ENCODE results near the gene WFS1.

The WFS1 gene

DNA sequence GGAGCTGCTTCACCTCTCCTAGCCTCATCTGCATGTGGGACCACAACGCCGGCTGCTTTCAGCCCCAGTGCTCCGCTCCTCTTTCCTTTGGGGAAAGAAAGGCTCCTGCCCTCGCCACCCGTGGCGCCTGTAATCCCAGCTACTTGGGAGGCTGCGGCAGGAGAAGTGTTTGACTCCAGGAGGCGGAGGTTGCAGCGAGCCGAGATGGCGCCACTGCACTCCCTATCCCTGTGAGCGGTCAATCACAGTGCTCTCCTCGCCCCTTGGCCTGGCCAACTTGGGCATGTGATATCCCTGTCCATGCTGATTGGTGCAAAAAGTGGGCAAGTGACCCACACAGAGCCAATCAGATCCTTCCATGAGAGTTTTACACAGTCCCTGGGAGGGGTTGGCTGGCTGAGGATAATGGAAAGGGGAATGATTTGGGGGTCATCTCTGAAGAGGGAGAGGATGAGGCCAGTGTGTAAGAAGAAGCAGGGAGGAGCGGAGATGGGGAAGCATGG is 56.2 kb downstream of the WFS1 start:
- DNase-seq (ENCODE audit: low read depth) = no peak

DNA sequence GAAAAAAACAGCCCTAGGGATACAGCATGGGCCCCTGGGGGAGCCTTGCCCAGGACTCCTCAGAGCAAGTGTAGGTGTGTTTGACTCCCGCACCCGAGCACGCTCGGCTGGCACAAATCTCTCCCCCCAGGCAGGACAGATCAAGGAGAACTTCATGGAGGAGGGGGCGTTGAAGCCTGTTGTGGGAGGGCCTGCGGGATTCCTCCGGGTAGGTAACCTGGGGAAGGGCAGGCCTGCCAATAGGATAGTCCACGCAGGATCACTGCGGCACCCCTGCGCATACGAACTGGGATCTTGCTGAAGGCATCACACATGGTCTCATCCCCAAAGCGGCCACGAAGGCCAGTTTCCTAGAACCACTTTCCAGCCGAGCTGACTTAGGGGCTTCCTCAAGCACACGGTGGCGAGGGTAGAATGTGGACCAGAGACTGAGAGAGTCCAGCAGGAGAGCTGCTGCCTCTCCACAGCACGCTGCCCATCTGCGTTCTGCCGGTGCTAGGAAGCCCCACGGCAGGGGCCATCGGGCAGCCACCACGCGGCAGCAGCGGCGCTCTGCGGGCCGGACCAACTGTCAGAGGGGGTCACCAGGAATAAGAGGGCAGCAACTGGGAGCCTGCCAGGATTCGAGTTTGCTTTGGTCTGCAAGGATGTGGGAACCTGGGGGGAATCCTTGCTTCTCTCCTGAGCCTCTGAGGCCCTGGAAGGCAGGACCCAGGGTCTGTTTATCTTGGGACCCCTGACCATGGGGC is 56.8 kb downstream of the WFS1 start:
- DNase-seq (ENCODE audit: low read depth) = no peak

- DNase-seq (ENCODE audit: low read depth) = peak; percentile 20
These were observed 57.7 kb downstream of the WFS1 start for GRCh38 chr4:6327220-6327917.

DNA sequence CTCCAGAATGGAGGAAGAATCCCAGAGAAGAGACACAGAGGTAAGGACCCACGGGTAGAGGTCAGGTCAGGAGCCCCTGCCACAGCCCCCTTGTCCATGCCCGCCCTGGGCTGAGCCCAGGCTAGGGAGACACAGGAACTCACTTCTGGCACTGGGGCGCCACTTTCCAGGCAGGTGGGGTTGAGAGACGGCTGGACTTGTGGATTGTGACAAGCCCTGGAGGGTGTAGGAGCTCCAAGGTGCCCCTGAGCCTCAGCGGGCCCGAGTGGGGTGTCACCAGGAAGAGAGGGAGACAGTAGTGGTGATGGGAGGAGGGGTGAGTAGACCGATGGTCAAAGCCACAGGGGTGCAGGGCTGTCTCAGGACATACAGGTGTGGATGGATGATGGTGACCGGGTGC is 58.9 kb downstream of the WFS1 start:
- no peak for DNase-seq (ENCODE audit: low read depth)

DNA sequence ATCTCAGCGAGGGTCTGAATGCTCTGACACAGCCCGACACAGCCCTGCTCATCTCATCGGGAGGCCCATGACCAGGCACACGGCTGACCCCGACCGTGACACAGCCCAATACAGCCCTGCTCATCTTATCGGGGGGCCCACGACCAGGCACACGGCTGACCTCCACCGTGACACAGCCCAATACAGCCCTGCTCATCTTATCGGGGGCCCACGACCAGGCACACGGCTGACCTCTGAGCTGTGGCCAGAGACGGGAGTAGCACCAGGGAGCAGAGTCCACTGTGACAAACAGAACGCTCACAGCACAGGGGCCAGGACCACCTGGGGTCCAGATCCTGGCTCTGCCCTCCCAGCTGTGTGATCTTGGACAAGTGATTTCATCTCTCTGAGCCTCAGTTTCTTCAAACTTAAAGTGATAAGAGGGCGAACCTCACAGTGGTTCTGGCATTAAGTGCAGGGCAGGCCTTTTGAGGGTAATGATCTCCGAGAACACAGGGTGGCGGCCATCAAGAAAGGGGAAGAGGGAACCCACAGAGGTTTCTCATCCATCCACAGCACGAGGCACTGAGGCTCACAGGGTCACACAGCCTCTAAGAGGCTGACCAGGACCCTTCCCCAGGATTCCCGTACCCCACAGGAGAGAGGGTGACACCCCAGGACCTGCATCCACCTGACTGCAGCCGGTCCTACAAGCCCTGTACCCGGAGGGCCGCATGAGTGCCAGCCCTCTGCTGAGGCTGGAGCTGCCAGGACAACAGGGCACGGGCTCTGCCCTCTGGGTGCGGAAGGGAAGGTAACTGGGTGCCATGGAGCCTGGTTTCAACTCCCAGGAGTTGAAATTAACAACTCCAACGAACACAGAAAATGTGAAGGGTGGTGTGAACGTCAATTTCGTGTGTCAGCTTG is 60.1 kb downstream of the WFS1 start:
- no peak for DNase-seq (ENCODE audit: low read depth)

DNA sequence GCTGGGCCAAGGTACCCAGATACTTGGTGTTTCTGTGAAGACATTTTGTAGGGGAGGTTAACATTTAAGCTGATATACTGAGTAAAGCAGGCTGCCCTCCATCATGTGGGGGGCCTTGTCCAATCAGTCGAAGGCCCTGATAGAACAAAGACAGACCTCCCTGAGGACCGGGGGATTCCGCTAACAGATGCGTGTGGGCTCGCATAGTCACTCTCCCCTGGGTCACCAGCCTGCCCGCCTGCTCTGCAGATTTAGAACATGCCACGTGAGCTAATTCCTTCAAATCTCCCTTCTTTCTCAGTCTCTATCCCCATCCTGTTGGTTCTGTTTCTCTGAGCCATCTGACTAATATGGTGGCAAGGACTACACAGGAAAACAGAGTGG is 60.7 kb downstream of the WFS1 start:
- no peak for DNase-seq (ENCODE audit: low read depth)

GRCh38 chr4:6331018-6331417 is 61.4 kb downstream of the WFS1 start:
- no peak for DNase-seq (ENCODE audit: low read depth)

DNA sequence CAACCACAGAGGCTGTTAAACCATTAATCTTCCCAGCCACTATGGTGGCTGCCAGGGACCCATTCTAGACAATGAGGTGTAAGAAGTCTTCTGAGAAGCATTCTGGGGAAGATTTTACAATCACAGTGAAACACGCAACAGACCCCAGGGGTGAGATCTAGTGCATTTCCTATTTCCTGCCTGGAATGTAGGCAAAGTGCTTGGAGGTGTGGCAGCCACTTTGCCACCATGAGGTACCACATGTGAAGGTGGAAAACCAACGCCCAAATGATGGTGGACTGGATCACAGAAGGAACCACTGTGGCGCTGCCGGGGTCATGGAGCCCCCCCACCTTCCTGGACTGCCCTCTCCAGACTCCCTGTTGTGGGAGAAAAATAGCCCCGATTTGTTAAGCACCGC is 61.8 kb downstream of the WFS1 start:
- no peak for DNase-seq (ENCODE audit: low read depth)

- no peak for DNase-seq (ENCODE audit: low read depth)
These were observed 62.5 kb downstream of the WFS1 start for GRCh38 chr4:6332042-6332668.

DNA sequence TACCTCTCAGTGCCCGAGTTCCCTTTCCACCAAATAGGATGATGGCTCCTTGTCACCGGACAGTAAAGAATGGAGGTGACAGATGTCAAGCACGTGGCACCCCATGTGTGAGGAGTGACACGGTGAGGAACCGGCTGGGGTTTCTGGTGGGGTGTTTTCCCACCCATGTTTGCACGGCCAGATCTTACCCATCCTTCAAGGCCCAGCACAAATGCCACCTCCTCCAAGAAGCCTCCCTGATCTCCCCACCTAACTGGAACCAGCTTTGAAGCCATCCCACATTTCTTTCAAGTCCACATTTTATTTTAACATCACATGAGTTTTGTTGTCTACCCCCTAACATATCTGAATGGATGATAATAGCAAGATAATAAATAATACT is 63.0 kb downstream of the WFS1 start:
- DNase-seq (ENCODE audit: low read depth) = no peak

GRCh38 chr4:6333301-6334202 is 63.9 kb downstream of the WFS1 start:
- DNase-seq (ENCODE audit: low read depth) = no peak

DNA sequence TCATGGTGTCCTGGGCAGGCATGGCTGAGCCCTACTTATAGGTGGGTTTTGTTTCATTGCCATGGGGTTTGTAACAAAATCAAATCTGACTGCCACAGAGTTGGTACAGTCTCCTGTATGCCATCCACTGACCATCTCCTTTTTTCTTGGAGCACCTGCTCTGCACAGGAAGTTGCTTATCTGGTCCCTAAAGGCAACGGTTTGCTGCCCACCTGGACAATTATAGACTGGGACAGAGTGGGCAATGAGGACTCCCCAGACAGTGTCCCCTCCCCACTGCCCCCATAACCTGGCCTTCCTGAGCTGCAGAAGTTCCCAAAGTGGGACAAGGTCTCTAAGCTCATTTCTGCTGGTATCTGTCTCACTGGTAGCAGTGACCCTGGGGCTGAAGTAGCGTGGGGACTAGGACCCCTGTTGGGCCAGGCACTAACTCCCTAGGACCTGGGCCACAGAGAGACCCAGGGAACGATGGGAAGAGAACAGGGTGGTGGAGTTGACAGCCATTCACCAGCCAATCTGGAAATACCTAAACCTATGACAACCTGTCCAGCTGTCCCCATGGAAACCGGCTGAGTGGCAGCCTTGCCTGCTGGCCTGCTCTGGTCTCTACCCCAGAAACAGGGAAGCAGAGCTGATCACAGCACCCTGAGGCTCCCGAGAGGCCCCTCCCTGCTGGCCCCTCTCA is 64.7 kb downstream of the WFS1 start:
- no peak for DNase-seq (ENCODE audit: low read depth)

- no peak for DNase-seq (ENCODE audit: low read depth)
These were observed 65.5 kb downstream of the WFS1 start for GRCh38 chr4:6335040-6335590.

DNA sequence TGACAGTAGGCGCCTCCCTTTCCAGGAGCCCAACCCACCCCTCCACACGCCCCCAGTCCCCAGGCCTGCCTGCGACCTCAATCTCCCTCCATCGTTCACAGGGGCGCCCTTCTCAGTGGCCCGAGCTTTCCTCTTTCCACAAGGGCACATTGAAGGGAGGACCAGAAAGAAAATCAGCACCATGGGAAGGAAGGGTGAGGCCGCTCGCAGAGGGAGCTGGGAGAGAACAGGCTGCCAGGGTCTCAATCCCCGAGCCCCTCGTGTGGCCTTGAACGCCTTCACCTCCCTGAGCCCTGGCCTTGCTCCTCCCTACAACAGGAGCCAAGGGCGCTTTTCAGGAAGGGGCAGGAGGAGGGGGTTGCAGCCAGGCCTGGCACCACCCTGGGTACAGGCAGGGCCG is 66.5 kb downstream of the WFS1 start:
- no peak for DNase-seq (ENCODE audit: low read depth)

GRCh38 chr4:6337331-6337935 is 67.8 kb downstream of the WFS1 start:
- DNase-seq (ENCODE audit: low read depth) = no peak

DNA sequence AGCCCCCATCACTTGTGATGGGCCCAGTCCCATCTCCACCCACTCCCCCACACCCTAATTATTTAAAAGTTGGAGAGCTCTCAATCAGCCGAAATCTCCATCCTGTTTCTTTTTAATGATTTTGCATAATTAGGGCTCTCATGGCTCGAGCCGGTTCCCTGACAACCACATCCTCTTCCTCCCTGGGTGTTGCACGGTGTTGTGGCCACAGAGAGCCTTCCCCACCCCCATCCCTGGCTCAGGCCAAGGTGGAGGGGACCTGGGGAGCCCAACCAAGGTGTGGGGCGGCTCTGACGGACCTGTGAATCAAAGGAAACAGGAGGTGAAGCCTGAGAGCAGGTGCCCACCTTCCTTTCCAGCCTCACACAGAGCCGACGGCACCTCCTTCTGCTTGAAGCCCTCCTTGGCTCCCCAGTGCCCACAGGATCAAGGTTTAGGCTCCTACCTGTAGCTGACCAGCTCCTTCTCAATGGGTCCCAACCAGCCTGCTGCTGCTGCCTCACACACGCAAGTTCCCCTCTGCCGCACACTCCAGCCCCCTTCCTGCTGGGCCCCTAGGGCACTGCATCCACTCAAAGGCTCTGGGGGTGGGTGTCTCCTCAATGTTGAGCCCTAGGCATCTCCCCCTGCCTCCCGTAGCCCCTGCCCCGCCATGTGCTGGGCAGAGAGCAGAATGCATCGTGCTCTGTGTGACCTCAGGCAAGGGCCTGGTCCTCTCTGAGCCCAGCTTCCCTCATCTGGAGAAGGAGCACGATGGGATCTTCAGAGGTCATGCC is 68.7 kb downstream of the WFS1 start:
- no peak for DNase-seq (ENCODE audit: low read depth)

DNA sequence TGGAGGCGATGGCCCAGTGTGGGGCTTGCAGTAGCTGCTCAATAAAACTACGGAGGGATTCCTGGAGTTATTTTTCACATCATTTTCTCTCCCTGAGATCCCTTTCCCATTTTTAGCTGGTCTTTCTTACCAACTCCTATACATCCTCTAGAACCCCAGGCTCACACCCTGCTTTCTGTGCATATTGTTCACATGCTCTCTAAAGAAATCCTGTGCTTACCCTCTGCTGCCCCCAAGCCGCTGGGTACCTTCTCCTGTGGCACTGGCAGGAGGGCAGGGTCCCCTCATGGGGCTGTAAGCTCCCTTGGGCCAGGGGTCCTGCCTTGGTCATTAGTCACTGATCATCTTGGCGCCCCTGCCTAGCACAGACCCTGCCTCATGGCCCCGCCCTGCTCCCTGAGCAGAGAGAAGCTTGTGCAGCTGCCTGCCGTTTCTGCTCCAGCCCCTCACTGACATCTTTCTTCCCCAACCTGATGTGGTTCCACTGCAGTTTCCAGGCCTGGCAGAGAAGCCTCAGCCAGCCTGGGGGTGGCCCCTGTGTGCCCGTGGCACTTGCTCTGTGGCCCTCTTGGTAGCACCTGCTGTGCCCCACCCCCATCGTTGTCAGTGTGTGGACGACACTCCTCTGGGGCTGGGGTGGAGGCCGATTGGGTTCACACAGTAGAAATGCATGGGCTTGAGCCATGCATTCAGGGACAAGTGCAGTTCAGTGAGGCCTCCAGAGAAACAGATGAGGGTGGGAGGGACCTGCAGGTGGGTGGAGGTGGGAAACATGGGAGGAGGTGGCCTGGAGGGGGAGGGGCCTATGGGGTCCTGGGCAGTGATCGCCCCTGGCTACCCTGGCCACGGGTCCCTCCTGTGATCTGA is 69.5 kb downstream of the WFS1 start:
- DNase-seq (ENCODE audit: low read depth) = no peak

All from GM04504 (cell line).